Neural cell (in vitro differentiated cells): Measurements from ENCODE around the gene ZNF483. TPM values are rescaled to one million over a fixed set of nuclear protein-coding genes. Genes with fewer than 3 reads are reported as not detected.

Source experiments
- H2AFZ ChIP-seq: fragments of 200-600, 300-800 bp; sonication (generic), shearing (Covaris generic); 2 replicates; pipeline ENCODE4 v1.6.0; 2014; ENCODE audit warnings: low read depth, mild to moderate bottlenecking, antibody characterized with exemption, low read length, moderate library complexity
- H3F3A ChIP-seq: fragments of 200-600 bp; shearing (Covaris generic); 2 replicates; pipeline ENCODE4 v1.6.1; 2016; ENCODE audit warnings: mild to moderate bottlenecking, moderate library complexity, mixed read lengths, antibody characterized with exemption, low read length; ENCODE audit not compliant: insufficient read depth, poor library complexity, severe bottlenecking
- H3K27ac ChIP-seq: fragments of 200-600, 300-800 bp; sonication (generic), shearing (Covaris generic); 2 replicates; pipeline ENCODE4 v1.5.1; 2014; ENCODE audit warnings: mild to moderate bottlenecking, low read length, moderate library complexity
- H3K27me3 ChIP-seq: fragments of 300-800, 200-600 bp; sonication (generic), shearing (Covaris generic); 2 replicates; pipeline ENCODE4 v1.6.0; 2014; ENCODE audit warnings: mild to moderate bottlenecking, low read depth, low read length, moderate library complexity; ENCODE audit not compliant: insufficient read depth
- H3K36me3 ChIP-seq: fragments of 300-800, 200-600 bp; sonication (generic), shearing (Covaris generic); 2 replicates; pipeline ENCODE4 v1.5.1; 2014; ENCODE audit warnings: mild to moderate bottlenecking, antibody characterized with exemption, low read length, moderate library complexity; ENCODE audit not compliant: insufficient read depth
- H3K4me2 ChIP-seq: fragments of 300-800, 200-600 bp; sonication (generic), shearing (Covaris generic); 2 replicates; pipeline ENCODE4 v1.6.0; 2014; ENCODE audit warnings: mild to moderate bottlenecking, low read length
- H3K4me3 ChIP-seq: fragments of 300-800, 200-600 bp; sonication (generic), shearing (Covaris generic); 2 replicates; pipeline ENCODE4 v1.5.1; 2014; ENCODE audit warnings: mild to moderate bottlenecking, low read length, moderate library complexity
- H3K79me2 ChIP-seq: fragments of 200-600 bp; shearing (Covaris generic); replicated peaks from 2 replicates; pipeline ENCODE4 v1.6.0; 2014; ENCODE audit warnings: mild to moderate bottlenecking, low read length, moderate library complexity; ENCODE audit not compliant: insufficient read depth
- H3K9ac ChIP-seq: fragments of 300-800, 200-600 bp; sonication (generic), shearing (Covaris generic); 2 replicates; pipeline ENCODE4 v1.6.1; 2016; ENCODE audit warnings: mild to moderate bottlenecking, low read length, mixed read lengths
- H3K9me2 ChIP-seq: fragments of 200-600 bp; shearing (Covaris generic); 2 replicates; pipeline ENCODE4 v1.6.1; 2016; ENCODE audit warnings: mild to moderate bottlenecking, low read length, mixed read lengths; ENCODE audit not compliant: insufficient read depth
- H3K9me3 ChIP-seq: fragments of 200-600, 300-800 bp; sonication (generic), shearing (Covaris generic); 2 replicates; pipeline ENCODE4 v1.6.1; 2016; ENCODE audit warnings: mild to moderate bottlenecking, mixed run types, low read length, moderate library complexity, mixed read lengths
- H4K20me1 ChIP-seq: fragments of 200-600 bp; shearing (Covaris generic); 2 replicates; pipeline ENCODE4 v1.6.1; 2016; ENCODE audit warnings: mild to moderate bottlenecking, mixed run types; ENCODE audit not compliant: insufficient read depth
- CTCF ChIP-seq: fragments of 450-650 bp; IDR thresholded peaks from 2 replicates; pipeline ENCODE4 v1.5.1; 2014; ENCODE audit warnings: antibody characterized with exemption, mild to moderate bottlenecking, moderate library complexity; ENCODE audit not compliant: poor library complexity, severe bottlenecking
- EP300 ChIP-seq: fragments of 450-650 bp; conservative IDR thresholded peaks from 2 replicates; pipeline ENCODE4 v1.6.1; 2014; ENCODE audit warnings: antibody characterized with exemption, mild to moderate bottlenecking, moderate library complexity; ENCODE audit not compliant: poor library complexity, severe bottlenecking
- EZH2 ChIP-seq: fragments of 200-600, 300-800 bp; shearing (Covaris generic), sonication (generic); IDR thresholded peaks from 2 replicates; pipeline ENCODE4 v1.6.1; 2014; ENCODE audit warnings: antibody characterized with exemption, low read length, borderline replicate concordance, mild to moderate bottlenecking; ENCODE audit not compliant: insufficient read depth, poor library complexity, severe bottlenecking
- MXI1 ChIP-seq: fragments of 450-650 bp; conservative IDR thresholded peaks from 2 replicates; pipeline ENCODE4 v1.6.1; 2014; ENCODE audit warnings: antibody characterized with exemption, mild to moderate bottlenecking; ENCODE audit not compliant: poor library complexity, severe bottlenecking
- POLR2AphosphoS5 ChIP-seq: IDR thresholded peaks from 2 replicates; pipeline ENCODE4 v1.6.1; 2012
- RAD21 ChIP-seq: fragments of 450-650 bp; conservative IDR thresholded peaks from 2 replicates; pipeline ENCODE4 v1.6.1; 2014; ENCODE audit warnings: antibody characterized with exemption, mild to moderate bottlenecking, moderate library complexity
- SMC3 ChIP-seq: fragments of 450-650 bp; conservative IDR thresholded peaks from 2 replicates; pipeline ENCODE4 v1.6.1; 2014; ENCODE audit warnings: antibody characterized with exemption, mild to moderate bottlenecking, moderate library complexity; ENCODE audit not compliant: poor library complexity
- TAF1 ChIP-seq: IDR thresholded peaks from 2 replicates; pipeline ENCODE4 v1.6.1; 2012; ENCODE audit warnings: low read depth
- polyA plus RNA-seq: library from polyadenylated mRNA; depleted of rRNA; stranded (reverse); fragments of >200 nt; gene quantifications from 2 replicates; pipeline ENCODE4 v1.2.3, GENCODE V29; 2014
- TF ChIP-seq, protein P1 (sequence below): IDR thresholded peaks from 2 replicates; pipeline ENCODE4 v1.6.1; 2012; ENCODE audit warnings: borderline replicate concordance

Gene ZNF483
- polyA plus RNA-seq, 1 donor from 2014 or later: 2.9 TPM

- Histone ChIP-seq H3K4me3 (no peak overlapping the region), H3K79me2 (peaks cover 25% of the 10 kb centered on the region), H3F3A (no peaks in the 10 kb centered on the region), H3K27ac (no peak overlapping the region), H4K20me1 (no peaks in the 10 kb centered on the region), H3K36me3 (no peaks in the 10 kb centered on the region), H2AFZ (no peak overlapping the region), H3K9me2 (no peaks in the 10 kb centered on the region), H3K9me3 (no peaks in the 10 kb centered on the region), H3K4me2 (no peak overlapping the region), H3K27me3 (no peaks in the 10 kb centered on the region), H3K9ac (no peak overlapping the region)
- no peak for TF ChIP-seq RAD21
- no peak for TF ChIP-seq EP300
- no peak for TF ChIP-seq SMC3
- TF ChIP-seq TAF1: no peak
- TF ChIP-seq CTCF: no peak
- TF ChIP-seq, protein P1, sequence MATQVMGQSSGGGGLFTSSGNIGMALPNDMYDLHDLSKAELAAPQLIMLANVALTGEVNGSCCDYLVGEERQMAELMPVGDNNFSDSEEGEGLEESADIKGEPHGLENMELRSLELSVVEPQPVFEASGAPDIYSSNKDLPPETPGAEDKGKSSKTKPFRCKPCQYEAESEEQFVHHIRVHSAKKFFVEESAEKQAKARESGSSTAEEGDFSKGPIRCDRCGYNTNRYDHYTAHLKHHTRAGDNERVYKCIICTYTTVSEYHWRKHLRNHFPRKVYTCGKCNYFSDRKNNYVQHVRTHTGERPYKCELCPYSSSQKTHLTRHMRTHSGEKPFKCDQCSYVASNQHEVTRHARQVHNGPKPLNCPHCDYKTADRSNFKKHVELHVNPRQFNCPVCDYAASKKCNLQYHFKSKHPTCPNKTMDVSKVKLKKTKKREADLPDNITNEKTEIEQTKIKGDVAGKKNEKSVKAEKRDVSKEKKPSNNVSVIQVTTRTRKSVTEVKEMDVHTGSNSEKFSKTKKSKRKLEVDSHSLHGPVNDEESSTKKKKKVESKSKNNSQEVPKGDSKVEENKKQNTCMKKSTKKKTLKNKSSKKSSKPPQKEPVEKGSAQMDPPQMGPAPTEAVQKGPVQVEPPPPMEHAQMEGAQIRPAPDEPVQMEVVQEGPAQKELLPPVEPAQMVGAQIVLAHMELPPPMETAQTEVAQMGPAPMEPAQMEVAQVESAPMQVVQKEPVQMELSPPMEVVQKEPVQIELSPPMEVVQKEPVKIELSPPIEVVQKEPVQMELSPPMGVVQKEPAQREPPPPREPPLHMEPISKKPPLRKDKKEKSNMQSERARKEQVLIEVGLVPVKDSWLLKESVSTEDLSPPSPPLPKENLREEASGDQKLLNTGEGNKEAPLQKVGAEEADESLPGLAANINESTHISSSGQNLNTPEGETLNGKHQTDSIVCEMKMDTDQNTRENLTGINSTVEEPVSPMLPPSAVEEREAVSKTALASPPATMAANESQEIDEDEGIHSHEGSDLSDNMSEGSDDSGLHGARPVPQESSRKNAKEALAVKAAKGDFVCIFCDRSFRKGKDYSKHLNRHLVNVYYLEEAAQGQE: no peak
- TF ChIP-seq EZH2: no peak
- no peak for TF ChIP-seq MXI1
- TF ChIP-seq POLR2AphosphoS5: no peak
These were observed 47.3 kb upstream of the ZNF483 start for GRCh38 chr9:111477677-111478076.

DNA sequence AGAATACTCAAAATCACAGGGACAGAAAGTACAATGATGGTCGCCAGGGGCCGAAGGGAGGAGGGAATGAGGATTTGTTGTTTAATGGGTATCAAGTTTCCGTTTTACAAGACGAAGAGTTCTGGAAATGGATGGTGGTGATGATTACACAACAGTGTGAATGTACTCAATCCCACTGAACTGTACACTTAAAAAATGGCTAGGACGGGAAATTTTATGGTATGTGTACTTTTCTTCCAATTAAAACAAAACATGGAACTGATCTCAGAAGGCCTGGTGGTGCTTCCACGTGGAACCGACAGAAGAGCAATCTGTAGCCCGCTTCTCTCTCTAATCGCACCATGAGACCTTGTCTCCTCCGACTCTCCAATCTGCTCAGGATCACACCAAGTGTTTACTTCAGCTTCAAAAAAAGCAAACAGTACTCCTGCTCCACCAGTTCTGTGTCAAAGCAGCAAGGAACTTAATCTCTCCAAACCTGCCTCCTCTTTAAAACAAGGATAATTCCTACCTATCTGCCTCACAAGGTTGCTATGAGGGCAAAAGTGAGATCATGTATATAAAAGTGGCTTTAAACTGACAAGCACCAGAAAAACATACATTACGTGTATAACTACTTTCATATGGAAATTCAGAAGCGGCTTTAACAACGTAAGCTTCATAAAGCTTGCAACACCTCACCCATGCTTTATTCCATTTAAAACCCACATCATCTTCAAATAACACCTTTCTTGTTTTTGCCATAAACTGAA lies 42.9 kb upstream of the ZNF483 start:
- no peaks in the 10 kb centered on the region for H3K36me3 ChIP-seq
- no peak overlapping the region for H2AFZ ChIP-seq
- peak overlapping the region; percentile 80 for H3K4me2 ChIP-seq
- no peaks in the 10 kb centered on the region for H4K20me1 ChIP-seq
- peak overlapping the region; percentile 91 for H3K4me3 ChIP-seq
- no peak overlapping the region for H3K27ac ChIP-seq
- peaks cover 3% of the 10 kb centered on the region for H3F3A ChIP-seq
- H3K9me2 ChIP-seq: no peaks in the 10 kb centered on the region
- TF ChIP-seq POLR2AphosphoS5: no peak
- TF ChIP-seq TAF1: no peak
- no peak for TF ChIP-seq CTCF
- TF ChIP-seq MXI1: no peak
- TF ChIP-seq EP300: no peak
- TF ChIP-seq, protein P1: no peak
- TF ChIP-seq RAD21: no peak
- no peak for TF ChIP-seq SMC3
- no peak for TF ChIP-seq EZH2
- peaks cover 21% of the 10 kb centered on the region for H3K79me2 ChIP-seq
- no peaks in the 10 kb centered on the region for H3K27me3 ChIP-seq
- H3K9ac ChIP-seq: peak overlapping the region; percentile 73
- H3K9me3 ChIP-seq: no peaks in the 10 kb centered on the region
